Stimulated activated naive CD4-positive, alpha-beta T cell treated with Interleukin-2 at 50 U/mL for 16 hours (primary cell): ENCODE data around the gene TMEM150C.
A peak's percentile ranks its signal among the peaks of the same experiment; 100 is the strongest.
"Not testable (repeated sequence)": the region's sequence is repeated elsewhere in the genome, so short reads cannot be mapped to it uniquely, and the experiment has no call there.

ENCODE experiments used
- DNase-seq: peaks from one replicate; lab custom pipeline; 2025; lab: John Stamatoyannopoulos, UW

TMEM150C gene

DNA sequence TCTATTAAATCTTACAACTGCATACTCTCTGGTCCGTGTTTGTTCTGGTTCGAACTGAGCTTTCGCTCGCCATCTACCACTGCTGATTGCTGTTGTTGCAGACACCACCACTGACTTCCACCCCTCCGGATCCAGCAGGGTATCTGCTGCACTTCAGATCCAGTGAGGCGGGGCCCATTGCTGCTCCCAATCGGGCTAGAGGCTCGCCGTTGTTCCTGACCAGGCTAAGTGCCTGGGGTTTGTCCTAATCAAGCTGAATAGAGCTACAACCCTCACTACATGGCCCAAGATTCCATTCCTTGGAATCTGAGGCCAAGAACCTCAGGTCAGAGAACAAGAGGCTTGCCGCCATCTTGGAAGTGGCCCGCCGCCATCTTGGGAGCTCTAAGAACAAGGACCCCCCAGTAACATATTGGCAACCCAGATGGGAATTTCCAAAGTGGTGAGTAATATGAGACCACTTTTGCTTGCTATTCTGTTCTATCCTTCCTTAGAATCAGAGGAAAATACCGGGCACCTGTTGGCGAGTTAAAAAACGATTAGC lies 88.1 kb downstream of the TMEM150C start:
- DNase-seq, result no peak

DNA sequence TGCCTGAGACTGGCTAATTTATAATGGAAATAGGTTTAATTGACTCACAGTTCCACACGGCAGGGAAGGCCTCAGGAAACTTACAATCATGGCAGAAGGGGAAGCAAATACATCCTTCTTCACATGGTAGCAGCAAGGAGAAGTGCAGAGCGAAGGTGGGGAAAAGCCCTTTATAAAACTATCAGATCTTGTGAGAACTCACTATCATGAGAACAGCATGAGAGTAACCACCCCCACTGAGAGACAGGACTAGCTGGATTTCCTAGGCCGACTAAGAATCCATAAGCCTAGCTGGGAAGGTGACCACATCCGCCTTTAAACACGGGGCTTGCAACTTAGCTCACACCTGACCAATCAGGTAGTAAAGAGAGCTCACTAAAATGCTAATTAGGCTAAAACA lies 88.7 kb downstream of the TMEM150C start:
- not testable (repeated sequence) for DNase-seq

DNA sequence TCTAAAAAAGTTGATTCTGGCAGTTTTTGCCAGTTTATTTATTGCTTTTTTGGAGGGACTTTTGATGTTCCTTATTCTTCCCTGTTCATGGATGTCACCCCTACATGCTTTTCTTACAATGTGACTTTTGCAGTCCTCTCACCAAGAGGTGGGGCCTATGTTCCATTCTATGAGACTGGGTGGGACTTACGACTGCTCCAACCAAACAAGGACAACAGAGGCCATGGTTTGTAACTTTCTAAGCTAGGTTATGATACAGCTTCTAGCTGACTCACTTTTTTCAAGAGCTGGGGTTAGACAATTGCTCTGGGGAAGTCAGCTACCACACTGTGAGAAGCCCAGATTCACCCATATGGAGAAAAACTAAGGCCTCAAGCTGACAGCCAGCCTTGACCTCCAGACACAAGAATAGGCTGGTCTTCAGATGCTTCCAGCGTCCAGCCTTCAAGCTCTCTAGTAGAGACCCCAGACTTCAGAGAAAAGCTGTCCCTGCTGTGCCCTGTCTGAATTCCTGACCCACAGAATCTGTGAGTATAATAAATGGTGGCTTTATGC lies 91.9 kb downstream of the TMEM150C start:
- DNase-seq, result no peak

DNA sequence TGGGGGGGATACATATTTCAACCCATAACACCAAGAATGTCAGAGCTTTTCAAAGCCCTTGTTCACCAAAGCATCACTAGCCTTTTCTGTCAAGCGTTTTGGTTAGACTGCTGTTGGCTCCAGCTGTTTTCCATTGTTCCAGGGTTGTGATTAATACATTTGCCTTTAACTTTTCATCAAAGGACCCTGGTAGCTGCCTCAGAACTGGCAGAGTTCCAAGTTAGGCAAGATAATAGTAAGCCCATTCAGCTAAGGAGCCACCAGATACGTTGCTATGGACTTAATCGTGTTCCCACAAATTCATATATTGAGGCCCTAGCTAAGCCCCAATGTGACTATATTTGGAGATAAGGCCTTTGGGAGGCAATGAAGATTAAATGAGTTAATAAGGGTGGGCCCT lies 94.3 kb downstream of the TMEM150C start:
- DNase-seq, result no peak

DNA sequence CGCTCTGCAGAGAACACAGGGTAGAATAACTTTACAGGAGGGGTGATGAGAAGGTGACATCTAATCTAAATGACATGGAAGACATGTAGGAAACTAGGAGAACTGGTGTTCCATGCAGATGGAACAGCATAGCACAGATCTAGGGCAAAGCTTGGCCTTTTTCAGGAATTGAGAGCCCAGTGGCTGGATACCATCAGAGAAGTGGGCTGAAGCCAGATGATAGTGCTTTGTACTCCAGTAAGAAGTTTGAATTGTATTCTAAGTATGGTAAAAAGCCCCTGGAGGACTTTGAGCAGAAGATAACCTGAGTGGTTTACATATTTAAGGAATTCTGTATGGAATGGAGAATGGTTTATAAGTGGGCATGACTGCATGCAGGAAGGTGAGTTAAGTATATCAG lies 98.6 kb downstream of the TMEM150C start:
- no peak for DNase-seq

DNA sequence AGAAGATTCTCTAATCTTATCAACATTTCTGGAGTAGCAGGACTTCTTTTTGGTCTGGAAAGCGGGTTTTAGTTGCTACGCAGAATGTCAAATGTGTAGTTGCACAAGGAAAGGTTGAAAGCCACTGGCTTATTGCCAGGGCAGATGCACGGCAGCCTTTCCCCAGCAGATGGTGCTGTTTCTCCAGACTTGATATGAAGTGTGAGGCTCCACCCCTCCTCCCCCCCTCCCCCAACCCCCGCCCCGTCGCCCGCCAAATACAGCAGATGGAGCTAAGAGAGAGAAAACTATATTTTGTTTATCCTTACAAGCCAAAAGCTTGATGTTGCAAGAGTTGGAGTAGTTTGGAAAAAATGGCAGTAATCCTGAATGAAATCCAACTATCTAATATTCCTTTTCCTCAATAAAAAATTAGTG lies 99.4 kb downstream of the TMEM150C start:
- DNase-seq, result peak; percentile 78

DNA sequence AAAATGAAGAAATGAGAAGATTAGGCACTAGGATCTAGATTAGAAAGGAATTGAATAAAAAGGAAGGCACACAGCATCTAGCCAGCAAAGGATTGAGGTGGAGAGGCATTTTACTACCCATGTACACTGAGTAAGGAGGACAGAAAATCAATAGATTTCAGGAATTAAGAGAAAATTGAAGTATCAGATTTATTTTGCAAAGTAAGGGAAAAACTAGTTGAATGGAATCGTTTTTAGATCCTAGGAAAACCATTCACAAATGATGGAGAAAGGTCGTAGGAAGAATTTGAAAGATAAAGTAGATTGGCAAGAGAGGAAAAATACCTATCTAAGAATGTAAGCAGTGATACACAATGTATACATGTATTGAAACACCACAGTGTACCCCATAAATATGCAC lies 100.1 kb downstream of the TMEM150C start:
- DNase-seq, result no peak

DNA sequence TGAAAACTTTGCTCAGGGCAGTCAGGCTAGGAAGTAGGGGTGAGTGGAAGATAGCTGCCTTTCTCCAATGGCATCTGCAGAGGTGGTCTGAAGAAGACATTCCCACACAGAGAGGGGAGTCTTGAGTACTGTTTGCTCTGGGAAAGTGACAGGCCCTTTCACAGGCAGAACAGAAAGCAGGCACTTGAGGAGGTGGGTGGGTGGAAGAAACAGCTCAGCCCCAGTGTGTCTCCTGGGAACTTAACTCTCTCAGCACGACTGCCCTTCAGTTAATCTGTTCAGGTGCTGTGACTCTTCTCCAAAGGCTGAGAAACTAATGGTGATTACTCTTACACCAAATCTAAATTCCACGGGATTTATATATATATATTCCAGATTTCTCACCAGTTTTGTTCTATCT lies 103.1 kb downstream of the TMEM150C start:
- no peak for DNase-seq

DNA sequence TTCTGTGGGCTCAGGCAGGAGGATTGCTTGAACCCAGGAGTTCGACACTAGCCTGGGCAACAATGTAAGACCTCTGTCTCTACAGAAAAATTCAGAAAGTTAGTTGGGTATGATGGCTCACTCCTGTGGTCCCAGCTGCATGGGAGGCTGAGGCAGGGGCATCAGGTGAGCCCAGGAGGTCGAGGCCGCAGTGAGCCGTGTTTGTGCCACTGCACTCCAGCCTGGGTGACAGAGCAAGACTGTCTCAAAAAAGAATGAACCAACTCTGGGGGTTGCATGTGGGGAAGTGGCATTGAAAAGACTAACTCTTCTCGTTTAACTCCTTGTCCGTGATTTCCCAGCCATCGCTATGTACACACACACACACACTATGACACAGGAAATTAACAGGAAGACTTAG lies 104.5 kb downstream of the TMEM150C start:
- DNase-seq, result no peak

DNA sequence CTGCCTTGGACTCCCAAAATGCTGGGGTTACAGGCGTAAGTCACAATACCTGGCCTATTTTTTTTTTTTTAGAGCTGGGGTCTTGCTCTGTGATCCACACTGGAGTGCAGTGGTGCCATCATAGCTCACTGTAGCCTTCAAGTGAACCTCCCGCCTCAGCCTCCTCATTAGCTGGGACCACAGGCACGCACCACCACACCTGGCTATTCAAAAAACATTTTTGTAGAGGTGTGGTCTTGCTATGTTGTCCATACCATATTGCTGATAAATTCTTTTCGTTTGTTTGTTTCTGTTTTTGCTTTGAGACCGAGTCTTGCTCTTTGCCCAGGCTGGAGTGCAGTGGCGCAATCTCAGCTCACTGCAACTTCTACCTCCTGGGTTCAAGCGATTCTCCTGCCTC lies 109.8 kb downstream of the TMEM150C start:
- no peak for DNase-seq

DNA sequence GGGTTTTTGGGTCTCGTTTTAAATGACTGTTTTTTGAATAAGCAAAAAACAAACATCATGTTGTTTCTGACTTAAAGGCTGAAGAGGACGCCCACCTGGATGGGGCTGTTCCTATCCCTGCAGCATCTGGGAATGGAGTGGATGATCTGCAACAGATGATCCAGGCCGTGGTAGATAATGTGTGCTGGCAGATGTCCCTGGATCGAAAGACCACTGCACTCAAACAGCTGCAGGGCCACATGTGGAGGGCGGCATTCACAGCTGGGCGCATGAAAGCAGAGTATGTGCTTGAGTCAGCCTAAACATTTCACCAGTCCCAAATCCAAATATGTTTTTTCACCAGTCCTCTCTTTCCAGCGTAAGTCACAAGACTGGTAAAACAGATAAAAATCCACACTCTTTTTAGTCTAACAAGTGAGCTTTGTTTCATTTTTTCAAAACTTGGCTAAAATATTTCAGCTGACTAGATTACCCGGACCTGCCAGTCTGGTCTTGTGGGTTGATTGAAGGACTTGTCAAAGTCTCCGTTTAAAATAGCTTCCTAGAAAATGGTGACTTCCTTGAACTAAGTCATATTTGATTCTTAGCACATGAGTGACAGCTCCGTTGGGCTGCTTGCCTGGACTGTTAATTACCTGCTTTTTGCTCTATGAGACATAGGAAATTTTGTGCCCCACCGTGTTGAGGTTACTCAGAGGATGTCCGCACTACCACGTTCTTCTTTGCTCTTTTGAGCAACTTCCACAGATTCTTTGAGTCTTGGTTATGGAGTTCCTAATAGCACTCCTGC lies 110.6 kb downstream of the TMEM150C start:
- no peak for DNase-seq

DNA sequence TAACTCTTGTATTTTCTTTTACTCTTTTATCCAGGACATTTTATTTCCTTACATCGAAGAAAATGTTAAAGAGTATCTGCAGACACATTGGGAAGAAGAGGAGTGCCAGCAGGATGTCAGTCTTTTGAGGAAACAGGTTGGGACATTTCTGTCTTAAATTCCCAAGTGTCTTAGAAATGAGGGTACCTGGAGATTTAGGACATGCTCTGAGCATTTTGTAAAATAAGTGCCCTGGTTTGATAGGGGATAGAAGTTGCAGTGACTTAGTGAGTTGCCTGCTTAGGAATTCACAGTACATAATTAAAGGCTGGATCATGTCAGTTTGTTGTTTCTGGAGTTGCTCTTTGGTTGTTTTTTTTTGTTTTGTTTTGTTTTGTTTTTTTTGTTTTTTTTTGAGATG lies 113.9 kb downstream of the TMEM150C start:
- no peak for DNase-seq

DNA sequence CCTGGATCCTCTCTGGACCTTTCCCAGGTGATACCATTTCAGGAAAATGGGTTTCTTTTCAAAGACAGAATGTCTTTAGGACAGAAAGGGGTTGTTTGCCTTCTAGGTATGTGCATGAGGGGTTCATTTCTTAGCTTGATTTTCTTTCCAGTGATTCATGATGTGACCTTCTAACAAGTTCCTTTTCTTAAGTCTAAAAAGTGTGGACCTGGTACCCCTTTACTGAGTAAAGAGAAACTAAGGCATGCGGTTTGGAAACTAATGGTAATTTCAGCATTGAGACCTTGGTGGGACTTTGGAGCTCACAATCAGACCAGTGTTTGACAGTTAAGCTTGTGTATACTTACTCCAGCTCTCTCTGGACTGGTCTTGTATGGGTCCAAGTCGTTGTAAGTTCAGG lies 122.7 kb downstream of the TMEM150C start:
- DNase-seq, result no peak

DNA sequence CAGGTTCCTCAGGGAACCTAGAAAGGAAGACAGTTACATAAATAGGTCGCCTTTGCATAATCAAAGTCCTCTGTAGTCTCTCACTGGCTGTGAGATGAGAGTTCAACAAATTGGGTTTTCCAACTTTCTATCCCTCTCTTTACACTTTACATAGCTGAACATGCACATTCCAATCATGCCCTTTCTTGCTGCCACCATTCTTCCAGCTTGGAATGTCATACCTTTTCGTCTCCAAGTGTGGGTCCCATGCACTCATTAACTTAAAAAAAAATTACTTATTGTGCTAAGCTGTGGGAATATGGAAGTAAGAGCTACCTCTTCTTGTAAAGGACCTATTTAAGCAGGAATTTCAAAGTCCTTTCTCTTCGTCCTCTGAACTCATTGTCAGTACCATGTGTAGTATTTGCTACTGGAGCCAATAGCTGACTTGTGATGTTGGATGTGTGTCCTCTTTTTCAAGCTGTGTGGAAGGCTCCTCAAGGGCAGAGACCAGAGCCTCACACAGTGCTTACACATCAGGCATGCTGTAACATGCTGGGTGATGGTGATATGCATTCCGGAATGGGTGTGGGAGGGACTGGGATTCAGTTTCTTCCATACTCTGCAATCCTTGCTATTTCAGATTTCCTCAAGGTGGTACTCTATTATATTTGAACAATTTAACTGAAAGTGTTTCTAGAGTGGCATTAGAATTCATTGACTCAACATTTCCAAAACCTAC lies 124.3 kb downstream of the TMEM150C start:
- DNase-seq, result no peak

DNA sequence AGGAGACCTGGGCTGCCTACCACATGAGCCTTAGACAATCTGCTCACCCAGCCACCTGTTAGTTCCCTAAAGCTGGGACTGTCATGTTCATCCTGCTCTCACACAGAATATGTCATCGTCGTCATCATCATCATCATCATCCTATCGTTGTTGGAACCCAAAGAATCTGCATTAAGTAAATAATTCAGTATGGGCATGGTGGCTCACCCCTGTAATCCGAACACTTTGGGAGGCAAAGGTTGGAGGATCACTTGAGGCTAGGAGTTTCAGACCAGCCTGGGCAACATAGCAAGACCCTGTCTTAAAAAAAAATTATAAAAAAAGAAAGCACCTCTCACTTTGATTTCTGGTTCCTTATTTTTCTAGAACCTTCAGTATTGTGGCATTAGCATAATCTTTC lies 125.0 kb downstream of the TMEM150C start:
- DNase-seq, result no peak

DNA sequence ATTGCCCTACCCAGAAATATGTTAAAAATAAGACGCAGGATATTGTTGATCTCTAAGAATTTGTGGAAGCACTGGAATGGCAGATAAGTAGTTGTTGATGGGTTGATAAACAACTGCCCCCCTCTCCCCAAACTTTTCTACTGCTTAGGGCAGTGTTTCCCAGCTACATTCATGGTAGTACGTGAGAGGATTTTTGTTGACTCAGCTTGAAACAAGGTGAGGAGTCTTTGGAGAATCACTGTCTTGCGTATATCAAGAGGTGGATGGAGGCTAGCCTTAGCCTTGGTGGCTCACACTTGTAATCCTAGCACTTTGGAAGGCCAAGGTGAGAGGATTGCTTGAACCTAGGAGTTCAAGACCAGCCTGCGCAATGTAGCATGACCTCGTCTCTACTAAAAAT lies 125.7 kb downstream of the TMEM150C start:
- DNase-seq, result no peak

DNA sequence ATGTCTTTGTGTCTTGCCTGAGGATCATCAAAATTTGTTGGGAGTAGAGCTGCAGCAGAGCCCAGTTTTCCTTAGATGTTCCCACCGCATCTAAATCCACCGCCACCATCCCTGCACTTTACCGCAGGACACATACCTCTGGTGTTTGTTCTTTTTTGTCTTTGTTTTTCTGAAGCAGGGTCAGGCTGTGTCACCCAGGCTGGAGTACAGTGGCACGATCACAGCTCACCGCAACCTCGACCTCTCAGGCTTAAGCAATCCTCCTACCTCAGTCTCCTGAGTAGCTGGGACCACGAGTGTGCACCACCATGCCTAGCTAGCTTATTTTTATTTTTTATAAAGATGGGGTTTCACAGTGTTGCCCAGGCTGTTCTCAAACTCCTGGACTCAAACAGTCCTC lies 126.8 kb downstream of the TMEM150C start:
- DNase-seq, result no peak

DNA sequence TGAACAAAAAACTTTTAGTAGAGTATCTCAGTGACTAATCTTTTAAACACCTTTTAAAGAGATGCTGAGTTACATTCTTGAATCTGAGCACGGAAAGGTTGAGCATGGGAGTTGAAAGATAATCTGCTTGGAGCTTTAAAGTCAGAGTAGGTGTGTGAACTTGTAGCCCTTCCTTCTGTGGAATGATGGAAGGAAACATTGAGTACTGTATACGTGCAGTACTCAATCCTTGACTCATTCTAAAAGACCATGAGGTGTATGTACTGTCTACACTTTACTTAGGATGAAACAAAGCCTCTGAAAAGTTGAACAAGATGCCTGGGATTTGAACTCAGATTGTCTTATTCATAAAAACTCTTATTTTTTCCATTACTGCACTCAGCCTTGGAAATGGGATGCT lies 128.0 kb downstream of the TMEM150C start:
- no peak for DNase-seq
